ENCODE measurements around the gene TMEM132A. TPM values are rescaled to one million over a fixed set of nuclear protein-coding genes. Genes with fewer than 3 reads are reported as not detected.

TMEM132A gene
- polyA plus RNA-seq, 1 of the 3 experiments (the other 2 are of a cell fraction): 66.9 TPM

DNA sequence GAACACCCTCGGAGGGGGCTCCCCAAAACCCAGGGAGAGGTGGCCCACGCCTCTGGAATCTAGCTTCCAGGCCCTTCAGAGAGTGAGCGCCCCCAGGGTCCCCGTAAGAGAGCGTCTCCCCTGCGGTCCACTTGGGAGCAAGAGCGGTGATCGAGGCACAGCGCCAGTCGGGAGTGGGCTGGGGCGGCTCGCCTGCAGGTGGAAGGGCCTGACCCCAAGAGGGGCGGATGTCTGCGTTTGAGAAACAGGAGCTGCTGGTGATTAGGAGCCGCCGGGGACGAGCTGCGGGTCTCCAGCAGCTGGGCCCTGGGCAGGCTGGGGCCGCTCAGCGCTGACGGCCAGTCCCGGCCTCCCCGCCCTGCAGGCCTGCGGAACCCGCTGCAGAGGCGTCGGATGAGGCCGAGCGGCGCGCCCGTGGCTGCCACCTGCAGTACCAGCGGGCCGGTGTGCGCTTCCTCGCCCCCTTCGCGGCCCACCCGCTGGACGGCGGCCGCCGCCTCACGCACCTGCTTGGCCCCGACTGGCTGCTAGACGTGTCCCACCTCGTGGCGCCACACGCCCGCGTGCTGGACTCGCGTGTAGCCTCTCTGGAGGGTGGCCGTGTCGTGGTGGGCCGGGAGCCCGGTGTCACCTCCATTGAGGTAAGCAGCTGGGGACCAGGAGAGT, 10.0 kb downstream of the TMEM132A start:
- Histone ChIP-seq H3K27ac (ENCODE audit: low read depth in 2 of 2, low read length in 1 of 2) (no peak overlapping the region), H4K20me1 (ENCODE audit: insufficient read depth) (no peaks in the 10 kb centered on the region), H3K9me2 (no peaks in the 10 kb centered on the region), H2AFZ (ENCODE audit: low read depth) (no peak overlapping the region), H3K36me3 (replicated peaks in 1 of 2; ENCODE audit: control insufficient read depth in 1 of 2, insufficient read depth in 2 of 2, low read length in 1 of 2) (peaks cover 0 to 40% of the 10 kb centered on the region in 2 experiments), H3K4me1 (ENCODE audit: control insufficient read depth in 1 of 2, insufficient read depth in 2 of 2, low read depth in 1 of 2, low read length in 1 of 2) (peaks cover 0 to 2% of the 10 kb centered on the region in 2 experiments; a peak in 1 of 4 replicates), H3K9me3 (no peaks in the 10 kb centered on the region), H3K9ac (no peak overlapping the region), H3K79me2 (ENCODE audit: insufficient read depth) (no peaks in the 10 kb centered on the region), H3F3A (replicated peaks; ENCODE audit: insufficient read depth) (no peaks in the 10 kb centered on the region), H3K4me2 (no peak overlapping the region), H3K27me3 (ENCODE audit: insufficient read depth) (no peaks in the 10 kb centered on the region), H3K4me3 (ENCODE audit: low read depth in 2 of 2, low read length in 1 of 2) (no peak overlapping the region)
- TF ChIP-seq GABPA (IDR thresholded peaks at IDR 0.05; ENCODE audit: low read depth) (no peak), FOSL2 (IDR thresholded peaks at IDR 0.05; ENCODE audit: borderline replicate concordance, low read depth) (no peak), MEF2A (IDR thresholded peaks at IDR 0.05; ENCODE audit: borderline replicate concordance, low read depth) (no peak), ELF1 (IDR thresholded peaks at IDR 0.05) (no peak), EZH2phosphoT487 (IDR thresholded peaks at IDR 0.05; ENCODE audit: borderline replicate concordance, low read depth) (no peak), NFIC (IDR thresholded peaks at IDR 0.05; ENCODE audit: borderline replicate concordance) (no peak), TCF12 (IDR thresholded peaks at IDR 0.05) (no peak)
- TF ChIP-seq, protein P1, sequence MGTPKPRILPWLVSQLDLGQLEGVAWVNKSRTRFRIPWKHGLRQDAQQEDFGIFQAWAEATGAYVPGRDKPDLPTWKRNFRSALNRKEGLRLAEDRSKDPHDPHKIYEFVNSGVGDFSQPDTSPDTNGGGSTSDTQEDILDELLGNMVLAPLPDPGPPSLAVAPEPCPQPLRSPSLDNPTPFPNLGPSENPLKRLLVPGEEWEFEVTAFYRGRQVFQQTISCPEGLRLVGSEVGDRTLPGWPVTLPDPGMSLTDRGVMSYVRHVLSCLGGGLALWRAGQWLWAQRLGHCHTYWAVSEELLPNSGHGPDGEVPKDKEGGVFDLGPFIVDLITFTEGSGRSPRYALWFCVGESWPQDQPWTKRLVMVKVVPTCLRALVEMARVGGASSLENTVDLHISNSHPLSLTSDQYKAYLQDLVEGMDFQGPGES (IDR thresholded peaks at IDR 0.05; ENCODE audit: low read depth, low read length): no peak
- TF ChIP-seq, protein P2, sequence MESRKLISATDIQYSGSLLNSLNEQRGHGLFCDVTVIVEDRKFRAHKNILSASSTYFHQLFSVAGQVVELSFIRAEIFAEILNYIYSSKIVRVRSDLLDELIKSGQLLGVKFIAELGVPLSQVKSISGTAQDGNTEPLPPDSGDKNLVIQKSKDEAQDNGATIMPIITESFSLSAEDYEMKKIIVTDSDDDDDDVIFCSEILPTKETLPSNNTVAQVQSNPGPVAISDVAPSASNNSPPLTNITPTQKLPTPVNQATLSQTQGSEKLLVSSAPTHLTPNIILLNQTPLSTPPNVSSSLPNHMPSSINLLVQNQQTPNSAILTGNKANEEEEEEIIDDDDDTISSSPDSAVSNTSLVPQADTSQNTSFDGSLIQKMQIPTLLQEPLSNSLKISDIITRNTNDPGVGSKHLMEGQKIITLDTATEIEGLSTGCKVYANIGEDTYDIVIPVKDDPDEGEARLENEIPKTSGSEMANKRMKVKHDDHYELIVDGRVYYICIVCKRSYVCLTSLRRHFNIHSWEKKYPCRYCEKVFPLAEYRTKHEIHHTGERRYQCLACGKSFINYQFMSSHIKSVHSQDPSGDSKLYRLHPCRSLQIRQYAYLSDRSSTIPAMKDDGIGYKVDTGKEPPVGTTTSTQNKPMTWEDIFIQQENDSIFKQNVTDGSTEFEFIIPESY (IDR thresholded peaks at IDR 0.05; ENCODE audit: borderline replicate concordance, low read depth): no peak
- TF ChIP-seq, protein P3, sequence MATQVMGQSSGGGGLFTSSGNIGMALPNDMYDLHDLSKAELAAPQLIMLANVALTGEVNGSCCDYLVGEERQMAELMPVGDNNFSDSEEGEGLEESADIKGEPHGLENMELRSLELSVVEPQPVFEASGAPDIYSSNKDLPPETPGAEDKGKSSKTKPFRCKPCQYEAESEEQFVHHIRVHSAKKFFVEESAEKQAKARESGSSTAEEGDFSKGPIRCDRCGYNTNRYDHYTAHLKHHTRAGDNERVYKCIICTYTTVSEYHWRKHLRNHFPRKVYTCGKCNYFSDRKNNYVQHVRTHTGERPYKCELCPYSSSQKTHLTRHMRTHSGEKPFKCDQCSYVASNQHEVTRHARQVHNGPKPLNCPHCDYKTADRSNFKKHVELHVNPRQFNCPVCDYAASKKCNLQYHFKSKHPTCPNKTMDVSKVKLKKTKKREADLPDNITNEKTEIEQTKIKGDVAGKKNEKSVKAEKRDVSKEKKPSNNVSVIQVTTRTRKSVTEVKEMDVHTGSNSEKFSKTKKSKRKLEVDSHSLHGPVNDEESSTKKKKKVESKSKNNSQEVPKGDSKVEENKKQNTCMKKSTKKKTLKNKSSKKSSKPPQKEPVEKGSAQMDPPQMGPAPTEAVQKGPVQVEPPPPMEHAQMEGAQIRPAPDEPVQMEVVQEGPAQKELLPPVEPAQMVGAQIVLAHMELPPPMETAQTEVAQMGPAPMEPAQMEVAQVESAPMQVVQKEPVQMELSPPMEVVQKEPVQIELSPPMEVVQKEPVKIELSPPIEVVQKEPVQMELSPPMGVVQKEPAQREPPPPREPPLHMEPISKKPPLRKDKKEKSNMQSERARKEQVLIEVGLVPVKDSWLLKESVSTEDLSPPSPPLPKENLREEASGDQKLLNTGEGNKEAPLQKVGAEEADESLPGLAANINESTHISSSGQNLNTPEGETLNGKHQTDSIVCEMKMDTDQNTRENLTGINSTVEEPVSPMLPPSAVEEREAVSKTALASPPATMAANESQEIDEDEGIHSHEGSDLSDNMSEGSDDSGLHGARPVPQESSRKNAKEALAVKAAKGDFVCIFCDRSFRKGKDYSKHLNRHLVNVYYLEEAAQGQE (IDR thresholded peaks at IDR 0.05; ENCODE audit: low read depth, low read length): no peak
- TF ChIP-seq, protein P4, sequence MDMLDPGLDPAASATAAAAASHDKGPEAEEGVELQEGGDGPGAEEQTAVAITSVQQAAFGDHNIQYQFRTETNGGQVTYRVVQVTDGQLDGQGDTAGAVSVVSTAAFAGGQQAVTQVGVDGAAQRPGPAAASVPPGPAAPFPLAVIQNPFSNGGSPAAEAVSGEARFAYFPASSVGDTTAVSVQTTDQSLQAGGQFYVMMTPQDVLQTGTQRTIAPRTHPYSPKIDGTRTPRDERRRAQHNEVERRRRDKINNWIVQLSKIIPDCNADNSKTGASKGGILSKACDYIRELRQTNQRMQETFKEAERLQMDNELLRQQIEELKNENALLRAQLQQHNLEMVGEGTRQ (IDR thresholded peaks at IDR 0.05; ENCODE audit: borderline replicate concordance, low read depth, low read length): no peak
- TF ChIP-seq, protein P5, sequence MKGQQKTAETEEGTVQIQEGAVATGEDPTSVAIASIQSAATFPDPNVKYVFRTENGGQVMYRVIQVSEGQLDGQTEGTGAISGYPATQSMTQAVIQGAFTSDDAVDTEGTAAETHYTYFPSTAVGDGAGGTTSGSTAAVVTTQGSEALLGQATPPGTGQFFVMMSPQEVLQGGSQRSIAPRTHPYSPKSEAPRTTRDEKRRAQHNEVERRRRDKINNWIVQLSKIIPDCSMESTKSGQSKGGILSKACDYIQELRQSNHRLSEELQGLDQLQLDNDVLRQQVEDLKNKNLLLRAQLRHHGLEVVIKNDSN (IDR thresholded peaks at IDR 0.05; ENCODE audit: borderline replicate concordance, low read depth): no peak
- ChIA-PET POLR2A (no interaction called here), CTCF (interaction anchor here (0.9 to 1.8 kb wide), 2 partner anchors 21 to 253 kb away, joined by 3 to 7 read pairs; partner anchors contain the start of gene TMEM109)
- DNase-seq: no peak
- 92% methylated on average over 24 of the region's 57 CpGs for WGBS (ENCODE audit: low lambda C conversion rate)
